COLO829 (cell line): Measurements from ENCODE around the gene TBC1D3.
"Not testable (repeated sequence)": the region's sequence is repeated elsewhere in the genome, so short reads cannot be mapped to it uniquely, and the experiment has no call there.

Experiments used
- DNase-seq: peaks from one replicate; pipeline ENCODE4 v3.0.0; 2012; ENCODE audit warnings: low spot score

Gene TBC1D3

DNA sequence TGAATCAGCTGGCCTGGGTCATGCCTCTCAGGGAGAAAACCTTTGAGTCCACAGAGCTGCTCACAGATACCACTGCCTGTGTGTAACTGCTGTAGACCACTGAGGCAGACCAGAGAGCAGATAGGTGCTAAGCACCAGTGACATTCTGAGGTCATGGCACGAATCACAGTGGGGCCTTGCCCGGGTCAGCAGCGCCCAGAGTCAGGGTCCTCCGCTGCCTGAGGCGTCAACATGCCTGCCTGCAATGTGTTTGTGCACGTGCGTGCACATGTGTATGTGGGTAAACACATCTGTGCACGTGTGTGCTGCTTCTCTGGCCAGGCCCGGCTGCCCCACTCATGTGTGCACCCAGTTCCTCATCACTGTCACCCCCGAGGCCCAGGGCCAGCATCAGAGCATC lies at the start of gene TBC1D3:
TSS of gene TBC1D3 (minus strand) at position 101 of the 400 bp plus-strand sequence. CDS start 1,526 bp downstream, outside the sequence.
- not testable (repeated sequence) for DNase-seq

DNA sequence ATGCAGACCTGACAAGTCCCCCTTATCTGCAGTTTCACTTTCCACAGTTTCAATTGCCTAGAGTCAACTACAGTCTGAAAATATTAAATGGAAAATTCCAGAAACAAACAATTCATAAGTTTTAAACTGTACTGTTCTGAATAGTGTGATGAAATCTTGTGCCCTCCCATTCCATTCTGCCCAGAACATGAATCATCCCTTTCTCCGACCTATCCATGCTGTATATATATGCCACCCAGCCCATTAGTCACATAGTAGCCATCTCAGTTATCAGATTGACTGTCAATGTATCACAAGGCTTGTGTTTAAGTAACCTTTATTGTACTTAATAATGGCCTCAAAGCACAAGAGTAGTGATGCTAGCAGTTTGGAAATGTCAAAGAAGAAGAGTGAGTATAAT lies 40.4 kb upstream of the TBC1D3 start:
- DNase-seq, result not testable (repeated sequence)

DNA sequence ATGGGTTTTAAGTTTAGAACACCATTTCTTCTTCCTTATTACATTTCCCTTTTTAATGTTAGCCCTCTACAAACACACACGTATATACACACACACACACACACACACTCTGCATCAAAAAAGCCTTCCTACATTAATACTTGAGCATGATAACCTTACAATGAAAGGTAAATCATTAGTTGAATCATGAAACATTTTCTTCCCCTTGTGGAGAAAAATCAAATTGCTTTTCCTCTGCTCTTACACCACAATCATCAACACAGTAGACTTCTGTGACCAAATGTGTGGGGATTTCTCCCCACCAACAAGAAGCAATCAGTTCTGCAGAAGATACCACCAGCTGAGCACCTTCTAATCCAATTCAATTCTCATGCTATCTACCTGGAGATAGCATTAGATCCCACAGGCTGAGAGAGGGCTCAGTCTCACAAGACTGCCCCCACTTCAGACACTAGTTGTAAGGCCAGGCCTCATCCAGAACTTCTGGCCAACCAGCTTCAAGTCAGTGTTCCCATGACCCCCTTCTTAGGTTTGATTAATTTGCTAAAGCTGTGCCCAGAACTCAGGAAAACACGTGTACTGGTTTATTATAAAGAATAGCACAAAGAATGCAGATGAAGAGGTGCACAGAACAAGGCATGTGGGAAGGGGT lies 33.6 kb upstream of the TBC1D3 start:
- DNase-seq, result not testable (repeated sequence)

DNA sequence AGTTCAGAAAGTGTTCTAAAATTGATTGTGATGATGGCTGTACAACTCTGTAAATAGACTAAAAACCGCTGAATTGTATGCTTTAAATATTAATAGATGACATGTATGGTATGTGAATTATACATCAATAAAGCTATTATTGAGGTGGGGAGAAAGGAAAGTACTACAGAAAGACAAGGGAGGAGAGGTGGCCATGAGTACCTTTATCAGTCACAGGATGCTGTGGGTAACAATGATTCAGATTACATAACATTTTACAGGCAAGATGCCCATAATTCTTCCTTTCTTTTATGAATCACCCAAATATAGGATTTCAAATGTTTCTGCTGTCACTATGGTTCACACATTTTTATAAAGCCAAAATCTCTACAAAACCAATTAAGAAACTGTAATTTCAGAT lies 28.5 kb upstream of the TBC1D3 start:
- not testable (repeated sequence) for DNase-seq

DNA sequence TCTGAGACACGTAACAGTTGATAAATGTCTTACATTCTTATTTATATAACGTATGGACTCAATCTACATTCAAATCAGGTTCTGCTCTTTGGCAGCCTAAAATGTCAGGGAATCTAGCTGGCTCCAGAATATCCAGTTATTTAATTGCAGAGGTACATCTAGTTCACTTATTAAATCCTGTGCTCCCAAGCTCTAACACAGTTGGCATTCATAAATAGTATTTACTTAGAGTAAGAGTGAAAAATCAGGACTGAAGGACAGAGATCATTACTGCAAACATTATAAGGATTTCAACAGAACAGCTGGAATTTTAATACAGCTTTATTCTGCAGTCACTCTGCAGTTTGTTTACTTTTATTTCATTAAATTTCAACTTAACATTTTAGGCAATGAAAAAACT lies 7.9 kb upstream of the TBC1D3 start:
- not testable (repeated sequence) for DNase-seq

DNA sequence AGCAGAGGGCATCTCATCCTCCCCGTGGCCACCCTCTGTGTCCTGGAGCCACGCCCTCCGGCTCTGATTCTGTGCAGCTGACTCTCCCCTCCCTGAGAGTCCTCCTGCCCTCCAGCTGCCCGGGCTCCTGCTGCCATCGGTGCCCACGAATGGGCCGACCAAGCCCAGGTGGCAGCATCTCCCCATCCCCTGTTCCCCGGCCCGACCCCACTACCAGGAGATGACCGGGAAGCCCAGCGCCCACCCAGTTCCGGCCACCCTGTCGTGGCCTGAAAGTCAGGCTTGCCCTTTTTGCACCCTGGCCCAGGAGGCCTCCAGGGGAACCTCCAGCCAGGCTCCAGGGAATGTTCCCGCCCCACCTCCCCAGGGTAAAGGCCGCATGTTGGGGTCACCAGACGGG lies 57.5 kb downstream of the TBC1D3 start:
- not testable (repeated sequence) for DNase-seq
